KMS-11 (cell line): ENCODE results near the gene LCA5L.

ENCODE experiments used
- H2AFZ ChIP-seq: fragments of 200-600 bp; sonication (generic); 2 replicates; pipeline ENCODE4 v1.6.1; 2016; ENCODE audit warnings: antibody characterized with exemption, mixed run types, low read depth
- H3K27ac ChIP-seq: fragments of 200-600 bp; sonication (generic); 2 replicates; pipeline ENCODE4 v1.6.1; 2016; ENCODE audit warnings: mild to moderate bottlenecking, mixed run types
- H3K27me3 ChIP-seq: fragments of 200-600 bp; sonication (generic); 2 replicates; pipeline ENCODE4 v1.6.1; 2017; ENCODE audit warnings: mild to moderate bottlenecking, low read depth, mixed run types, moderate library complexity; ENCODE audit not compliant: insufficient read depth
- H3K36me3 ChIP-seq: fragments of 200-600 bp; sonication (generic); 2 replicates; pipeline ENCODE4 v1.6.1; 2017; ENCODE audit warnings: mild to moderate bottlenecking, mixed run types; ENCODE audit not compliant: insufficient read depth
- H3K4me1 ChIP-seq: fragments of 200-600 bp; sonication (generic); 2 replicates; pipeline ENCODE4 v1.6.1; 2016; ENCODE audit warnings: mild to moderate bottlenecking, low read depth, mixed run types; ENCODE audit not compliant: poor library complexity, severe bottlenecking
- H3K4me2 ChIP-seq: fragments of 200-600 bp; sonication (generic); 2 replicates; pipeline ENCODE4 v1.7.0; 2016; ENCODE audit warnings: mild to moderate bottlenecking, mixed run types
- H3K4me3 ChIP-seq: fragments of 200-600 bp; sonication (generic); IDR thresholded peaks from 2 replicates; pipeline ENCODE4 v1.6.1; 2017; ENCODE audit warnings: low read depth, low read length, mixed read lengths; ENCODE audit not compliant: insufficient read depth
- H3K79me2 ChIP-seq: fragments of 200-600 bp; sonication (generic); 2 replicates; pipeline ENCODE4 v1.6.1; 2016; ENCODE audit warnings: low read depth, mixed run types; ENCODE audit not compliant: insufficient read depth
- H3K9ac ChIP-seq: fragments of 200-600 bp; sonication (generic); 2 replicates; pipeline ENCODE4 v1.6.1; 2016; ENCODE audit warnings: mild to moderate bottlenecking, mixed run types
- H4K20me1 ChIP-seq: fragments of 200-600 bp; sonication (generic); 2 replicates; pipeline ENCODE4 v1.6.1; 2016; ENCODE audit warnings: mild to moderate bottlenecking, mixed run types; ENCODE audit not compliant: insufficient read depth
- TF ChIP-seq, protein P1 (sequence below): fragments of 200-600 bp; sonication (generic); conservative IDR thresholded peaks from 2 replicates; pipeline ENCODE4 v1.6.1; 2017; ENCODE audit warnings: low read depth, mild to moderate bottlenecking, antibody characterized with exemption, low read length, moderate library complexity, mixed read lengths

LCA5L gene

DNA sequence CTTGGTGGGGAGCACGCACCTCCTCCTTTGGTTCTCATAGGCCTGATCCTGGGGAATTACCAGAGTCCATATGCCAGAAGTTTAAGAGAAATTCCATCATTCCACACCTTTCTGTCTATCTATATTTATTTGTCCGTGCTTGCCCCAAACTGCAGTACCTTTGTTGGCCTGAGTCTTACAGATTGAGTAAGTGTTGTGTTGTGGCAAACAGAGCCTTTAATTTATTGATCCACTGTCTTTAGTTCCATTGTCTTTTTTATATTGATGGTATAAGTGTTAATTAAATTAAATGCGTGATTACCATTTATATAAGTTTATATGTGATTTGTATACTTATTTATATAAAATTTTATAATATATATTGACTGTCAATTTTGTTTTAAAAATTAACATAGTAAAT is 11.1 kb upstream of the LCA5L start:
- H3K9ac ChIP-seq: no peak overlapping the region
- no peaks in the 10 kb centered on the region for H3K79me2 ChIP-seq
- H4K20me1 ChIP-seq: no peaks in the 10 kb centered on the region
- no peak overlapping the region for H3K27ac ChIP-seq
- no peak overlapping the region for H2AFZ ChIP-seq
- TF ChIP-seq, protein P1, sequence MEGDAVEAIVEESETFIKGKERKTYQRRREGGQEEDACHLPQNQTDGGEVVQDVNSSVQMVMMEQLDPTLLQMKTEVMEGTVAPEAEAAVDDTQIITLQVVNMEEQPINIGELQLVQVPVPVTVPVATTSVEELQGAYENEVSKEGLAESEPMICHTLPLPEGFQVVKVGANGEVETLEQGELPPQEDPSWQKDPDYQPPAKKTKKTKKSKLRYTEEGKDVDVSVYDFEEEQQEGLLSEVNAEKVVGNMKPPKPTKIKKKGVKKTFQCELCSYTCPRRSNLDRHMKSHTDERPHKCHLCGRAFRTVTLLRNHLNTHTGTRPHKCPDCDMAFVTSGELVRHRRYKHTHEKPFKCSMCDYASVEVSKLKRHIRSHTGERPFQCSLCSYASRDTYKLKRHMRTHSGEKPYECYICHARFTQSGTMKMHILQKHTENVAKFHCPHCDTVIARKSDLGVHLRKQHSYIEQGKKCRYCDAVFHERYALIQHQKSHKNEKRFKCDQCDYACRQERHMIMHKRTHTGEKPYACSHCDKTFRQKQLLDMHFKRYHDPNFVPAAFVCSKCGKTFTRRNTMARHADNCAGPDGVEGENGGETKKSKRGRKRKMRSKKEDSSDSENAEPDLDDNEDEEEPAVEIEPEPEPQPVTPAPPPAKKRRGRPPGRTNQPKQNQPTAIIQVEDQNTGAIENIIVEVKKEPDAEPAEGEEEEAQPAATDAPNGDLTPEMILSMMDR: peak; percentile 17; the same call in 1 of the 2 replicates
- no peaks in the 10 kb centered on the region for H3K36me3 ChIP-seq
- no peak overlapping the region for H3K4me2 ChIP-seq
- H3K4me1 ChIP-seq: peaks cover 28% of the 10 kb centered on the region
- H3K27me3 ChIP-seq: peaks cover 11% of the 10 kb centered on the region; the same call in 1 of the 2 replicates
- no peak overlapping the region for H3K4me3 ChIP-seq

DNA sequence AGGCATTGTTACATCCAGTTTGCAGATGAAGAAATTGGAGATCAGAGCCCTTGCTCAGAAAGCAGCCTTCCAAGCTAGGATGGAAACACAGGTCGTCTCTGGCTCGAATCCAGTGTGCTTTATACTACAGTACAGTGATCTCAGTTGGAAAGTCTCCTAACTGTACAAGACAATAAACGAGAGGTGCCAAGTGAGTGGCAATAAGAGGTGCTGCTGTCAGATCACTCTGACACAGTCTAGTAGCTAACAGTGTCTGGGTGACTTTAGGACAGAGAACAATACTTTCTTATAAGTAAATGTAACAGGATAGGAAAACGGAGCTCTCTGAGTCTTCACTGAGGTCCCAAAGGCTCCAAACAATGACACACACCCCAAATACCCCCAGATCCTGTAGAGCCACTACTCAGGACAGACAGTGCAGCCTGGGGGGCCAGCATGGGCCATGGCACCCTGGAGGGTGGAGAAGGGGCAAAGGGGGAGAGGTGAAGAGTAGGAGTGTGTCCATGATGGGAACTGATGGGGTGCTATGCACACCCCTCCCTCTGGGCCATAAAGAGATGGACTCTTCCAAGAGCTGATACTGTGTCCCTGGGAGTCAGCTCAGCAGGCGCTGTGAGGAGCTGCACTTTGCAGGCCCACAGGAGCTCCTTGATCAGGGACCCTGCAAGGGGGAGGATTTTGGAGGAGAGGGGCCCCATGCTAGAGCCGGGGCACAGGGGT is 9.5 kb upstream of the LCA5L start:
- H2AFZ ChIP-seq: no peak overlapping the region
- H4K20me1 ChIP-seq: no peaks in the 10 kb centered on the region
- no peak overlapping the region for H3K9ac ChIP-seq
- H3K27me3 ChIP-seq: peaks cover 11% of the 10 kb centered on the region; the same call in 1 of the 2 replicates
- H3K4me1 ChIP-seq: peaks cover 31% of the 10 kb centered on the region
- H3K4me2 ChIP-seq: no peak overlapping the region
- no peak overlapping the region for H3K27ac ChIP-seq
- TF ChIP-seq, protein P1: no peak
- H3K79me2 ChIP-seq: no peaks in the 10 kb centered on the region
- H3K36me3 ChIP-seq: no peaks in the 10 kb centered on the region
- H3K4me3 ChIP-seq: no peak overlapping the region

GRCh38 chr21:39453571-39454179 is 8.1 kb upstream of the LCA5L start:
- no peak overlapping the region for H3K4me3 ChIP-seq

DNA sequence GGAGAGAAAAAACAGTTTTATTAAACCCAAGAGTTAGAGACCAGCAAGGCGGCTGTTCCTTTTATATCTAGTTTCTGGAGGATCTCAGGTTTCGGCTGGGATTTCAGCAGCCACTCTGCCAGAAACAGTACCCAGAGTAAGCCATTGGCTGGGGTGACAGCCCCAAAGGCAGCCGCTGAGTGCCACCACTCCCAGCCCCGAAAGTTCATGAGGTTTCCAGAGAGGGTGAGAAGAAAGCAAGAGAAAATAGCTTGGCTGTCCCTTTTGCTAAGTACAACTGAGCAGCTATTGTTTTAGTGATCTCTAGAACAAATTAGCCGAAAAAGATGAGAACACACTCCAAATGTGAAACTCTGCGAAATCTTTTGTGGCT is 7.4 kb upstream of the LCA5L start:
- TF ChIP-seq, protein P1: no peak
- Histone ChIP-seq H2AFZ (no peak overlapping the region), H3K4me1 (peaks cover 31% of the 10 kb centered on the region), H3K9ac (peak overlapping the region; percentile 6; the same call in 1 of the 2 replicates), H3K27ac (peak overlapping the region; percentile 36), H3K27me3 (peaks cover 11% of the 10 kb centered on the region; the same call in 1 of the 2 replicates), H4K20me1 (no peaks in the 10 kb centered on the region), H3K4me2 (peak overlapping the region; percentile 47), H3K4me3 (no peak overlapping the region), H3K79me2 (no peaks in the 10 kb centered on the region), H3K36me3 (no peaks in the 10 kb centered on the region)

More at GRCh38 chr21:39453571-39454179, 8.1 kb upstream of the LCA5L start:
- peaks cover 31% of the 10 kb centered on the region for H3K4me1 ChIP-seq
- peaks cover 11% of the 10 kb centered on the region; the same call in 1 of the 2 replicates for H3K27me3 ChIP-seq
- no peaks in the 10 kb centered on the region for H3K79me2 ChIP-seq
- H3K4me2 ChIP-seq: peak overlapping the region; percentile 47
- TF ChIP-seq, protein P1: no peak
- no peak overlapping the region for H3K27ac ChIP-seq
- H2AFZ ChIP-seq: no peak overlapping the region
- no peaks in the 10 kb centered on the region for H4K20me1 ChIP-seq
- H3K9ac ChIP-seq: no peak overlapping the region
- H3K36me3 ChIP-seq: no peaks in the 10 kb centered on the region
